Mammary epithelial cell (primary cell): ENCODE measurements around the gene SCEL.

Experiments
- EZH2 ChIP-seq: IDR thresholded peaks from 2 replicates; pipeline ENCODE4 v1.6.1; 2012; ENCODE audit warnings: low read length, inconsistent platforms, borderline replicate concordance
- TF ChIP-seq, protein P1 (sequence below), 2 donors: IDR thresholded peaks in 1 of 2; conservative IDR thresholded peaks in 1 of 2; 2 replicates each; pipeline ENCODE4 v1.5.1; 2011 to 2012; ENCODE audit warnings: inconsistent platforms in 2 of 2, low read length in 2 of 2, mild to moderate bottlenecking in 2 of 2, control low read depth in 1 of 2, low read depth in 1 of 2; ENCODE audit not compliant: insufficient read depth in 1 of 2; ENCODE audit errors: extremely low read depth in 1 of 2

- TF ChIP-seq, protein P1, sequence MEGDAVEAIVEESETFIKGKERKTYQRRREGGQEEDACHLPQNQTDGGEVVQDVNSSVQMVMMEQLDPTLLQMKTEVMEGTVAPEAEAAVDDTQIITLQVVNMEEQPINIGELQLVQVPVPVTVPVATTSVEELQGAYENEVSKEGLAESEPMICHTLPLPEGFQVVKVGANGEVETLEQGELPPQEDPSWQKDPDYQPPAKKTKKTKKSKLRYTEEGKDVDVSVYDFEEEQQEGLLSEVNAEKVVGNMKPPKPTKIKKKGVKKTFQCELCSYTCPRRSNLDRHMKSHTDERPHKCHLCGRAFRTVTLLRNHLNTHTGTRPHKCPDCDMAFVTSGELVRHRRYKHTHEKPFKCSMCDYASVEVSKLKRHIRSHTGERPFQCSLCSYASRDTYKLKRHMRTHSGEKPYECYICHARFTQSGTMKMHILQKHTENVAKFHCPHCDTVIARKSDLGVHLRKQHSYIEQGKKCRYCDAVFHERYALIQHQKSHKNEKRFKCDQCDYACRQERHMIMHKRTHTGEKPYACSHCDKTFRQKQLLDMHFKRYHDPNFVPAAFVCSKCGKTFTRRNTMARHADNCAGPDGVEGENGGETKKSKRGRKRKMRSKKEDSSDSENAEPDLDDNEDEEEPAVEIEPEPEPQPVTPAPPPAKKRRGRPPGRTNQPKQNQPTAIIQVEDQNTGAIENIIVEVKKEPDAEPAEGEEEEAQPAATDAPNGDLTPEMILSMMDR (conservative IDR thresholded peaks at IDR 0.05 in 1 of 2, IDR thresholded peaks at IDR 0.05 in 1 of 2; ENCODE audit: extremely low read depth in 1 of 2, insufficient read depth in 1 of 2, low read depth in 1 of 2, low read length in 2 of 2): no peak
- TF ChIP-seq EZH2: no peak
Measured at GRCh38 chr13:77518266-77518665, 17.2 kb upstream of the SCEL start.
